A549 (cell line): Measurements from ENCODE around the gene RBM44.
"Not testable (repeated sequence)": the region's sequence is repeated elsewhere in the genome, so short reads cannot be mapped to it uniquely, and the experiment has no call there.

Experiments
- CTCF ChIP-seq: fragments of >200 bp; sonication (Bioruptor Twin); formaldehyde crosslinking; IDR thresholded peaks from 3 replicates; pipeline ENCODE4 v1.5.1; 2016
- ELK1 ChIP-seq: fragments of 150-350 bp; IDR thresholded peaks from 2 replicates; pipeline ENCODE4 v1.6.1; 2014; ENCODE audit warnings: low read depth, mild to moderate bottlenecking, low read length
- EP300 ChIP-seq, 2 experiments: fragments of >200 bp; sonication (Bioruptor Twin); formaldehyde crosslinking; IDR thresholded peaks; 2 replicates in 1 of 2; 3 replicates in 1 of 2; pipeline ENCODE4 v1.6.1; 2016 to 2017
- JUNB ChIP-seq: fragments of >200 bp; sonication (Bioruptor Twin); formaldehyde crosslinking; IDR thresholded peaks from 2 replicates; pipeline ENCODE4 v1.6.1; 2016
- MAX ChIP-seq: IDR thresholded peaks from 2 replicates; pipeline ENCODE4 v1.6.1; 2012
- POLR2A ChIP-seq: IDR thresholded peaks from 2 replicates; pipeline ENCODE4 v1.6.1; 2012; ENCODE audit warnings: mild to moderate bottlenecking, low read length

- not testable (repeated sequence) for TF ChIP-seq EP300 (IDR thresholded peaks at IDR 0.05); ELK1; MAX; JUNB; POLR2A; CTCF
These were observed 50.4 kb downstream of the RBM44 start for GRCh38 chr2:237848940-237849339.
